GM21786 (cell line): Measurements from ENCODE around the gene C9orf43.
"Not testable (repeated sequence)": the region's sequence is repeated elsewhere in the genome, so short reads cannot be mapped to it uniquely, and the experiment has no call there.

ENCODE experiments used
- ATAC-seq: cut with Tn5 transposase; IDR thresholded peaks from one replicate; pipeline ENCODE4 v1.9.1; 2021; ENCODE audit not compliant: unreplicated experiment

C9orf43 gene

GRCh38 chr9:113409481-113409880 is 1.1 kb upstream of the C9orf43 start:
- no peak for ATAC-seq

- no peak for ATAC-seq
These were observed 702 bp upstream of the C9orf43 start for GRCh38 chr9:113409883-113410206.

- ATAC-seq, result peak; percentile 99
These were observed 5.7 kb downstream of the C9orf43 start for GRCh38 chr9:113416149-113416721.

- no peak for ATAC-seq
These were observed 6.8 kb downstream of the C9orf43 start for GRCh38 chr9:113417370-113417769.

GRCh38 chr9:113421726-113422125 is 11.2 kb downstream of the C9orf43 start:
- no peak for ATAC-seq

- ATAC-seq, result no peak
These were observed 14.5 kb downstream of the C9orf43 start for GRCh38 chr9:113425072-113425471.

GRCh38 chr9:113426701-113427100 is 16.2 kb downstream of the C9orf43 start:
- ATAC-seq, result no peak

- ATAC-seq, result no peak
These were observed 17.1 kb downstream of the C9orf43 start for GRCh38 chr9:113427629-113428028.

GRCh38 chr9:113428062-113428615 is 17.6 kb downstream of the C9orf43 start:
- ATAC-seq, result no peak

- ATAC-seq, result no peak
These were observed 20.6 kb downstream of the C9orf43 start for GRCh38 chr9:113431191-113431590.

GRCh38 chr9:113436728-113437515 is 26.4 kb downstream of the C9orf43 start:
- ATAC-seq, result no peak

GRCh38 chr9:113437716-113438115 is 27.2 kb downstream of the C9orf43 start:
- ATAC-seq, result not testable (repeated sequence)

GRCh38 chr9:113444736-113445135 is 34.2 kb downstream of the C9orf43 start:
- no peak for ATAC-seq

GRCh38 chr9:113446323-113446740 is 35.8 kb downstream of the C9orf43 start:
- peak; percentile 52 for ATAC-seq

- no peak for ATAC-seq
These were observed 38.8 kb downstream of the C9orf43 start for GRCh38 chr9:113449376-113449775.

GRCh38 chr9:113452113-113452605 is 41.6 kb downstream of the C9orf43 start:
- ATAC-seq, result no peak

GRCh38 chr9:113454914-113455761 is 44.6 kb downstream of the C9orf43 start:
- ATAC-seq, result no peak

- ATAC-seq, result no peak
These were observed 45.7 kb downstream of the C9orf43 start for GRCh38 chr9:113456235-113456634.

- ATAC-seq, result no peak
These were observed 50.7 kb downstream of the C9orf43 start for GRCh38 chr9:113461285-113461684.

- no peak for ATAC-seq
These were observed 51.4 kb downstream of the C9orf43 start for GRCh38 chr9:113461943-113462342.

GRCh38 chr9:113462781-113463286 is 52.3 kb downstream of the C9orf43 start:
- ATAC-seq, result no peak
